Stimulated activated CD8-positive, alpha-beta memory T cell treated with anti-CD3 and anti-CD28 coated beads, Interleukin-15, amount 100 ng/mL, for 24 hours (primary cell): ENCODE data around the gene MOSMO.

Experiments
- DNase-seq: peaks from one replicate; pipeline ENCODE4 v3.0.0-alpha.2; 2020; ENCODE audit warnings: low read depth

The MOSMO gene

DNA sequence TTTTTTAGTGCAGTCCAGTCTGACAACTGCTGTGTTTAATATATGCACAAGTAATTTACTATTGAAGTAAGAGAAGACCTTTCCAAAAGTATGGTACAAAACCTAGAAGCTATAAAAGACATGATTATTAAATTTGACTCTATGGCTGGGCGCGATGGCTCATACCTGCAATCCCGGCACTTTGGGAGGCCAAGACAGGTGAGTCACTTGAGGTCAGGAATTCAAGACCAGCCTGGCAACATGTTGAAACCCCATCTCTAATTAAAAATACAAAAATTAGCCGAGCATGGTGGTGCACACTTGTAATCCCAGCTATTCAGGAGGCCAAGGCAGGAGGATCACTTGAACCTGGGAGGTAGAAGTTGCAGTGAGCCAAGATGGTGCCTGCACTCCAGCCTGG lies 43.1 kb downstream of the MOSMO start:
- DNase-seq: no peak

DNA sequence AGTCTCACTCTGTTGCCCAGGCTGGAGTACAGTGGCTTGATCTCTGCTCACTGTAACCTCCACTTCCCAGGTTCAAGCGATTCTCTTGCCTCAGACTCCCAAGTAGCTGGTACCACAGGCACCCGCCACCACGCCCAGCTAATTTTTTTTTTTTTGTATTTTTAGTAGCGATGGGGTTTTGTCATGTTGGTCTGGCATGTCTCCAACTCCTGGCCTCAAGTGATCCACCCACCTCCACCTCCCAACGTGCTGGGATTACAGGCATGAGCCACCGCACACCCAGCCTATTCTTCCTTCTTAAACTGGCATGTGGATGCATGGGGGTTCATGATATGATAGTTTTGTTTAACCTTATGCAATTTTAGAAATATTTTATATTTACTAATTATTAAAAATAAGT lies 45.1 kb downstream of the MOSMO start:
- DNase-seq: no peak

DNA sequence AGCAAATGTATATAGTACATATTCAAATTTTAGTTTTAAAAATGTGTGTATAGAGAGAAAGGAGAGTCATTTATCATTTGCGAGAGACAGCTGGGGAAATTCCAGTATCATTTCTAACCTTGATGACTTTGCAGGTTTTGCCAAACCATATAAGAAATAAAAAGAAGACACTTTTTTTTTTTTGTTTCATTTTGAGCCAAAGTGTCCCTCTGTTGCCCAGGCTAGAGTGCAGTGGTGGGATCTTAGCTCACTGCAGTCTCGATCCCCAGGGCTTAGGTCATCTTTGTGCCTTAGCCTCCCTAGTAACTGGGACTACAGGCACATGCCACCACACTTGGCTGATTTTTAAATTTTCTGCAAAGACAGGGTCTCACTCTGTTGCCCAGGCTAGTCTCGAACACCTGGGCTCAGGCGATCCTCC lies 46.0 kb downstream of the MOSMO start:
- DNase-seq: no peak

GRCh38 chr16:22054847-22055590 lies 47.1 kb downstream of the MOSMO start:
- DNase-seq: no peak

DNA sequence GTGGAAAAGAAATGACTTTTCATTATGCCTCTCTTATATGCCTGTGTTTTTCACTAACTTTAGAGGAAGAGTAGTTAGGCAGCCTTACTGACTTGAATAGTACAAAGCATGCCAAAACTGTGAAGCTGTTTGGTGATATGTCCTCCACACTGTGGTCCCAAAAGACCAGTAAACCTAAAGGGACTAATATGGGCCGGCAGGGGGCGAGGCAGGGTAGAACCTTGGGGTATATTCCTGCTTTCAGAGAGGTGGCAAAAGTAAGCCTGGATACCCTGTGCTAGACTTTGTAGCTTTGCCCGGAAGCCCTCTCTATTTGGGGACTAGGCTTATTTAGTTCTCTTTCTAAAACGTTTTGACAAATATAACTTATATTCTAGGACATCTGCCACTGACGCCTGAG lies 48.0 kb downstream of the MOSMO start:
- no peak for DNase-seq

- no peak for DNase-seq
These were observed 56.1 kb downstream of the MOSMO start for GRCh38 chr16:22063888-22064467.

- DNase-seq: no peak
These were observed 57.3 kb downstream of the MOSMO start for GRCh38 chr16:22065252-22065651.

DNA sequence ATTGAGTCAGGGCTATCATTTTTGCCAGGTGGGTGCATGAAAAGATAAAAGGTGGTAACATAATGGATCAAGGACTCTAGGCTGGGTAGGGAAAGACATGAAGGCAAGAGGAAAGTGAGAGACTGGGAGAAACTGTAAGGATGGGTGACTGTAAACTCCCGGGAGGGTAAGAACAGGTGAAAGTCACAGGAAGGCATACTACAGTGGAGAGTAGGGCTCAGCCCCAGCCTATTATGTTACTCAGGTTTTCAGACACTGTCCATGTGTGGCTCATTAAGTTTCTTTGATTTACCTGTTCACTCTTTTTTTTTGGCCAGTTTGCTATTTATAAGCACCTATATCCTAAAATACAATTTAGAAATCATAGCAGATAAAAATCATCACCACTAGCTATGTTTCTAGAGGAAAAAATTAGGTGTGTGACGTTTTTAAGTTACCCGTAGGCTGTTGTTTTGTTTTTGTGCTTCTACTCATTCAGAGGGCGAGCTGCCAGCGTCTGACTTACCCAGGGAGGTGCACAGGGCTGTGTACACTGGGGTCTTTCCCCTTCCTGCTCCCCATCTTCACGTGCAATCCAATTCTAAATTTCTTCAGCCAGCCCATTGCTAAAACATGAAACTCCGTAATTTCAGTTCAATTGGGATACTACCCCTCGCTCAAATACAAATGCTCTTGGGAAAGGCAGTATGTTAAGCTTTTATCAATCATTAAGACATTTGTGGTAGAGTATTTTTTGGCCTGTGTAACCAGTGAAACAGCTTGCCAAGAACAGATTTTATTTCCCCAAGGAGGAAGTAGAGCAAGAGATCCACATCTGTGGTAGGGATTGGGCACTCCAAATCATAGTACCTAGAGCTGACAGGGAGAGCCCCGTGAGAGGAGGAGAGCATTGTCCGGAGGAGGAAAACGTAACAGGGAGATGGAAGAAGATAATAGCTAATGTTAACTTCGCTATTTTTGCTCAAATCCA lies 62.7 kb downstream of the MOSMO start:
- DNase-seq: no peak

- DNase-seq: no peak
These were observed 63.5 kb downstream of the MOSMO start for GRCh38 chr16:22071331-22071910.

GRCh38 chr16:22073350-22073749 lies 65.4 kb downstream of the MOSMO start:
- no peak for DNase-seq

DNA sequence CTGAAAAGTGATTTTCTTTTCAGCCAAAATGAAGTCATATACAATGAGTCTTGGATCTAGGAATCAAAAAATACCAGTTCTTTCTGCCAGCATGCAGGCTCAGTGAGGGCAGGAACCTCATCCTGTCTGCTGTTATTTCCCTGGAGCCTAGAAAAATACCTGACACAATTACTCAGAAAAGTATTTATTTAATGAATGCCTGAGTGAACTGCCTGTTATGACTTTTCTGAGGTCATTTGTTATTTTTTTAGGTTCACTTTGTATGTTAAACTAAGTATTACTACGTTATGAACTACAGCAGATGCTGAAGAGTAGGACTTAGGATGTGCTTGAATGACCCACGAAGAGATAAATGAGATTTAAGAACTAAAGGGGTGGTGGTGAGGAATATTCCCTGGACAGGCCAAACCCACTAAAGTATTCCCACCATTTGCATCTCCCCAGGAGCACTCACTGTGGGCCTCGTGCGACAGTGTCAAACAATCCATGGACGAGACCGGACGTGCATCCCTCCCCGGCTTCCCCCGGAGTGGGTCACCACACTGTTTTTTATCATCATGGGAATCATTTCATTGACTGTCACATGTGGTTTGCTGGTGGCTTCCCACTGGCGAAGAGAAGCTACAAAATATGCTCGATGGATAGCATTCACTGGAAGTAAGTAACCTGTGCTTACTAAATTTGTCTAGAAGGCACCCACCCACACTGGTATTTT lies 67.3 kb downstream of the MOSMO start:
- no peak for DNase-seq

GRCh38 chr16:22075776-22076175 lies 67.9 kb downstream of the MOSMO start:
- no peak for DNase-seq

DNA sequence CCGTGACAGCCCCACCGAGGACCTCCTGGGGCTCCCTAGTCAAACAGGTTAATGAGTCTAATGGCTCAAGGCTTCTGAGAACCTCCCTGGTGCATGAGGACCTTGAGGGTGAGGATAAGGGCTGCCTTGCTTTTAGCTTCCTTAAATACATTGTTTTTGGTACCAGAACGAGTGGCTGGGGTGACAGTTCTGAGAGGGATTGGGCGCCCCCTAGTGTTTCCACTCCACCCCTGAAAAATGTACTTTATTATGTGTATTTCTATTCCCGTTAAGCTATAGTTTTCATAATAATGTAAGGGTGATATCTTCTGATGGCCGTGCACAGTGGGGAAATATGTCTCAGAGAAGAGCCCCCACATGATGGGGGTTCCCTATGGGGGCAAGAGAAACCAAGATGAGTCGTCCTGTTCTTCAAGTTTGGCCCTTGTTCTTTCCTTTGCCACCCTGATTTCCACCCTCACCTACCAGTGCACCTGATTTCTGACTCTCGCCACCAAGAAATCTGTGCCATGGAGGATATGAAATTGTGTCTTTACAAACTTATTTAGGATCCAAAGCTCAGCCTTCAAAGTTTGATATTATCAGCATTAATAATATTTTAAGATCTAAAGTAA lies 69.9 kb downstream of the MOSMO start:
- DNase-seq: peak; percentile 45

DNA sequence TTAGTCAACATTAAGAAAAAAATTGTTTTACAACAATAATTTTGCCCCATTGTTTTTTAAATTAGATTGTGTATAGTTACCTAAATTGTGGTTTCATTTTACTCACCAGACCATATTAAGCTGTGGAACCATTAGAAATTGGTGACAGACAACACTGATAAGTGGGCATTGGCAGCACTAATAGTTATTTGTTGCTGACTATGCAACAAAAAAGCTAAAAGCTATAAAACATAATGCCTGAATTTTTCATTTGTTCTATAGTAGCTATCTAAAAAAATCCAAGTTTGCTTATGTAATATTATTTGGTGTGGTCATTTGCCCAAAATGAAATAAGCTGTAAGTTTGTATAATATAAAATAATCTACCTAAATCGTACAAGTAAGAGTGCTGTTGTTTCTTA lies 70.7 kb downstream of the MOSMO start:
- DNase-seq: no peak

DNA sequence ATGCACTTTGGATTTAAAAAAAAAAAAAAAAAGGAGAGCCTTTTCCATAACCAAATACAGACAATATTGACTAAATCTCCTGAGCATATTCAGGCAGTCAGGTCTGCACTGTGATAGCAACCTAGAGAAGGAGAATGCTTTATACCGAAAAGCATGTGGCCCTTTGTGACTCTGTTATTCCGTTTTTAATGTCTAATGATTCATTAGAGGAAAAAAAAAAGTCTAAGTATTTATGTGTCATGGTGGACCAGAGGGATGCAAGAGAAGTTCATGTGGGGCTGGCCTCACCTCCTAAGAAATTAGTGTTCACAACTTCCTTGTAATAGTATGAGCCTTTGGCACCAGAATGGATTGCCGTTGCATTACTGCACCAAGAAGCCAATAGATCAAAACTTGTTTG lies 73.1 kb downstream of the MOSMO start:
- no peak for DNase-seq

GRCh38 chr16:22086440-22086839 lies 78.5 kb downstream of the MOSMO start:
- DNase-seq: no peak

GRCh38 chr16:22088642-22089041 lies 80.7 kb downstream of the MOSMO start:
- no peak for DNase-seq

GRCh38 chr16:22089910-22090309 lies 82.0 kb downstream of the MOSMO start:
- no peak for DNase-seq

GRCh38 chr16:22091721-22092120 lies 83.8 kb downstream of the MOSMO start:
- no peak for DNase-seq

GRCh38 chr16:22092143-22092933 lies 84.4 kb downstream of the MOSMO start, which contains the start of gene VWA3A:
VWA3A (plus strand) TSS chr16:22092541; CDS start chr16:22092638, 97 bp downstream.
- DNase-seq: no peak
